ENCODE results near the gene HSPA9.

HSPA9 gene

DNA sequence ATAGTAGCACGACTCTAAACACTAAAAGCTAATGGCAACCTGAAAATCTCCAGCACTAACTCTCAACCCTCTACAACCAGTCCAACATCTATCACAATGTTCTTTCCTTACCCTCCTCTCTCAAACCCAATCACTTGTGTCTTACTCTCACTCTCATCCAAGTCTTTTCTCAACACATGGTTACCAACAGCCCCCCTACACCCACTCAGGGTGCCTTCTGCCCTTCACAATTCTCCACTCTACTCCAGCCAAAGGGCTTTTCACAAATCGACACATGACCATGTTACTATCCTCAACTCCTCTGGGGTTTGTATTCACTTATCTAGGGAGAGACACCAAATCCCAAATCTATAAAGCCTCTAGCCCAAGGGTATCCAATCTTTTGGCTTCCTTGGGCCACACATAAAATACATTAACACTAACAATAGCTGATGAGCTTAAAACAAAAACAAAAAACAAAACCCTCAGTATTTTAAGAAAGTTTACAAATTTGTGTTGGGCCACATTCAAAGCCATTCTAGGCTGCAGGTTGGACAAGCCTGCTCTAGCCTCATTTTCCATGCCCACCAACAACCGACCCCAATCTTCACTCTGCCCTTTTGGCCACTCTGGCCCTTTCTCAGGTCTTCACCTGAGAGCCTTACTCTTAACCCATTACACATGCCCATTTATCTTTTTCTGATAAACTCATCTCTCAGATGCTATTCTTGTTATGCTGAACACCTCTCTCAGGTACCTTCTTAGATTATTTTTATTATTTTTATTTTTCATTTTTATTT is 11.7 kb downstream of the HSPA9 start:
- DNase-seq (ENCODE audit: low read depth in 2 of 2): no peak

GRCh38 chr5:138560971-138561370 is 14.2 kb downstream of the HSPA9 start:
- no peak for DNase-seq (ENCODE audit: low read depth in 2 of 2)

- no peak for DNase-seq (ENCODE audit: low read depth in 2 of 2)
These were observed 15.3 kb downstream of the HSPA9 start for GRCh38 chr5:138559937-138560336.

DNA sequence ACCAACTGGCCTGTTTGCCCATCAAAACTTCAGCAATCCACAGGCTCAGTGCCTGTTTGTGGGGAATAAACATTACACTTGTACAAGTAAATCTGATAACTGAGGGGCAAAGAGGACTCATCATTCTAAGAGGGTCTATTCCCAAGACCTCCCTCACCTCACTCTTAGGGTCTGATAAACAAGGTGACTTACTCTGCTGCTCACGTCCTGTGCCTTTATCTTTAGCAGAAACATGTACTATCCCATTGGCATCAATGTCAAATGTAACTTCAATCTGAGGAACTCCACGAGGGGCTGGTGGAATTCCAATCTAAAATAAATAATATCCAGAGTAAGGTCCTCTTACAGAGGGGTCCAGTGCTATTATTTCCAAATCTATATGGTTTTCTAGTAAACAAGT is 17.5 kb downstream of the HSPA9 start:
- no peak for DNase-seq (ENCODE audit: low read depth in 2 of 2)

GRCh38 chr5:138554143-138554542 is 21.1 kb downstream of the HSPA9 start:
- no peak for DNase-seq (ENCODE audit: low read depth in 2 of 2)

- DNase-seq (ENCODE audit: low read depth in 2 of 2): no peak
These were observed 21.6 kb downstream of the HSPA9 start for GRCh38 chr5:138553437-138554095.

DNA sequence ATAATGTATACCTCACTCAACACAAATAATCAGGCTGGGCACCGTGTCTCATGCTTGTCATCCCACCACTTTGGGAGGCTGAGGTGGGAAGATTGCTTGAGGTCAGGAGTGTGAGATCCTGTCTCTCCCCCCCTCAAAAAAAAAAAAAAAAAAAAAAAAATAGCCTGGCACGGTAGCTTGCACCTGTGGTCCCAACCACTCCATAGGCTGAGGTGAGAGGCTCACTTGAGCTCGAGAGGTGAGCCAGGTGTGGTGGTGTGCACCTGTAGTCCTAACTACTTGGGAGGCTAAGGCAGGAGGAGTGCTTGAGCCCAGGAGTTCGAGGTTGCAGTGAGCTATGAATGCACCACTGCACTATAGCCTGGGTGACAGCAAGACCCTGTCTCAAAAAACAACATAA is 22.5 kb downstream of the HSPA9 start:
- no peak for DNase-seq (ENCODE audit: low read depth in 2 of 2)

GRCh38 chr5:138549414-138549813 is 25.8 kb downstream of the HSPA9 start:
- no peak for DNase-seq (ENCODE audit: low read depth in 2 of 2)

DNA sequence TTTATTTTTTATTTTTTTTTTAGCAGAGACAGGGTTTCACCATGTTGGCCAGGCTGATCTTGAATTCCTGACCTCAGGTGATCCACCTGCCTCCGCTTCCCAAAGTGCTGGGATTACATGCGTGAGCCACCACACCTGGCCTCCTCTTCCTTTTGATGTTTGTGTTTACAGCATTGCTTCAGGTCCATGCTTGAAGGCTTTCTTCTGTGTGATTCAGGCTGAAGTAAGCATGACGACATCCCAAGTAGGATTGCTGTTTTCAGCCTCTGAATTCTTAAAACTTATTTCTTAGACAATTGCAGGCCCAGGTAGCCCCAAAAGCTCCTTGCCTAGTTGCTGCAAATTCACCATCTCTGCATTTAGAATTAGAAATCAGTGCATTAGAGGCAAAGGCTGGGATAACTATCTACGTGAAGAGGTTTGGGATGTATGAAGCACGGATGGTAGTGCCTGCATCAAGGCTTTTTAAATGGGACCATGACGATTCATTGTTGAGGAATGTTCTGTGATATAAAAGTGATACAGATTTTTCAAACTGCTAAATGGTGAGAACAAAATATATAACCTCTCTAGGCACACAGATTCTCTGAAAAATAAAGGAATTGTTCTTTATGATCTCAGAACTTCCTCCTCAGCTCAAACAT is 29.2 kb downstream of the HSPA9 start:
- no peak for DNase-seq (ENCODE audit: low read depth in 2 of 2)

DNA sequence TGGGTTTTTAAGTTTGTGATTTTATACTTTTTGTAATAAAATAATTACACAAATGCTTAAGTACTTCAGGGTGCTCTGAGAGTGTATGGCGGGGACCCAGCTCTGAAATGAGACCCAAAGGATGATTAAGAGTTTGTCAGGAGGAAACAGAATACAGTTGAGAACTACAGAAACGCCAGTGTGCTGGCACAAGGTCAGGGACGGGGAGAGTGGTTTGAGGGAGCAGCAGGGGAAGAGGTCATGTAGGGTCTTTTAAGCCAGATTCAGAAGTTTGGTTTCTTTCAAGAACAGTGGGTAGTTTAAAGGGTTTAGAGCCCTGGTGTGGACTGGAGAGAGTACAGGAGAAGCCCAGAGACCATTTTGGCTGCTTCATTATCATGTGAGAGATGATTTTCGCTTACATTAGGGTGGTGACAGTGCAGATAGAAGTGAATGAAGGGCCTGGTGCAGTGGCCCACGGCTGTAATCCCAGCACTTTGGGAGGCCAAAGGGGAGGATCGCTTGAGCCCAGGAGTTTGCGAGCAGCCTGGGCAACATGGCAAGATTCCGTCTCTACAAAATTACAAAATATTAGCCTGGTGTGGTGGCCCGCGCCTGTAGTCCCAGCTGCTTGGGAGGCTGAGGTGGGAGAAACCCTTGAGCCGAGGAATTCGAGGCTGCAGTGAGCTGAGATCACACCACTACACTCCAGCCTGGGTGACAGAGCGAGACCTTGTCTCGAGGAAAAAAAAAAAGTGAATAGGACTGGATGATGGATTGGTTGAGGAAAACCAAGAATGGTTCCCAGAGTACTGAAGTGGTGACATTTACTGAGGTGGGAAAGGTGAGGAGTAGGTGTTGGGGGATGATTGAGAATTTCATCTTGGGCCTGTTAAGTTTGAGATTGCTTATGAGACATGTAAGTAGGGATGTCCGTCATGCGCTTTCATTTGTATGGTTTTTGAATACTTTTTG is 30.7 kb downstream of the HSPA9 start:
- no peak for DNase-seq (ENCODE audit: low read depth in 2 of 2)

DNA sequence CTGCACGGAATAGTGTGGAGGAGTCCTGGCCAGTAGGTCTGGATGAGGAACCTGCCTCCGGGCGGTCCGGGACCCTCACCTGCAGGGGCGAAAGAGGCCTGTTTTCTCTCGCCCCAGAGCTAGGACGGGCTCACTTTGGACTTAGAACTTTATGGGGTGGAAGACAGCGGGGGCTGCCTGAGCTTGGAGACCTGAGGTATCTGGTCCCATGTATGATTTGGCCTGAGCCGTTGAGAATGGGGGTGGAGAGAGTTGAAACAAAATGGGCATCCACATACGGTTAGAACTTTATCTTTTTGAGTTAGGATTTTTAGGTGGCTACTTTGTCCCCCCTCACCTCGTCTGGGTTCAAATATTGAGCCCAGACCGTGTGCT is 31.5 kb downstream of the HSPA9 start:
- no peak for DNase-seq (ENCODE audit: low read depth in 2 of 2)

DNA sequence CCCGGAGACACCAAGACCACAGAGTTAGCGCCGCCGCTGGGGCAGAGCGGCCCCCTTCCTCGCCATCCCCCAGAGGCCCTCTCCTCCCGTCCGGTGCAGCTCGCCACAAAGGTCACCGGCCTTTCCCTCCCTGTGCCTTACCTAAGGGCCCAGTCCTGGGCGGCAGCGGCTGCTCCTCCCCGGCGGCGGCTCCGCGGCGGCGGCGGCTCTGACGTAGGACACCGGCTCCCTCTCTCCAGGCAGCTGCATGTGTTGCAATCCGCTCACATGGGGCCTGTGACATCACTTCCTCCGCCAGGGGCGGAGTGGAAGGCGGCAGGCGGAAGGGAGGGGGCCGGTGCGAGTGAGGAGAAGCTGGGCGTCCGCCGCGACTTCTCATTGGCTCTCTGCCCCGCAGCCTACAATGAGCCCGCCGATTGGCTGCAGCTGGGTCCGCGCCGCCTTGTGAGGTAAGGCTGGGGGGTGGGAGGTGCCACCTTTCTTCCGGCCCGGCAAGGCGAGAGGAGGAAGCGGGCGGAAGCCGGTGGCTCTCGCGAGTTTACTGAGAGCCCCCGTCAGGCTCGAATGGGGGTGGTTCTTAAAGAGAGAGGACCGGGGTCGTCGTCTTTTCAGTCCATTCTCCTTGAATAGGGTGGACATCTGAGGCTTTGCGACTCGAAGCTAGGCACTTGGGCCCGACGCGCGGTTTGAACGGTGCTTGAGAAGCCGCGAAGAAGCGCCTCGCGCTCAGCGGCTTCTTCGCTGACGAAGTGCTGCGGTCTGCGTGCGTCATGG is 32.1 kb downstream of the HSPA9 start, which contains the start of gene ETF1:
Gene ETF1, minus strand, starts transcription at position 281 of the 774 bp plus-strand sequence. CDS start 318 bp downstream, outside the sequence.
- DNase-seq (ENCODE audit: low read depth in 2 of 2): peak; percentile 97 to 99

DNA sequence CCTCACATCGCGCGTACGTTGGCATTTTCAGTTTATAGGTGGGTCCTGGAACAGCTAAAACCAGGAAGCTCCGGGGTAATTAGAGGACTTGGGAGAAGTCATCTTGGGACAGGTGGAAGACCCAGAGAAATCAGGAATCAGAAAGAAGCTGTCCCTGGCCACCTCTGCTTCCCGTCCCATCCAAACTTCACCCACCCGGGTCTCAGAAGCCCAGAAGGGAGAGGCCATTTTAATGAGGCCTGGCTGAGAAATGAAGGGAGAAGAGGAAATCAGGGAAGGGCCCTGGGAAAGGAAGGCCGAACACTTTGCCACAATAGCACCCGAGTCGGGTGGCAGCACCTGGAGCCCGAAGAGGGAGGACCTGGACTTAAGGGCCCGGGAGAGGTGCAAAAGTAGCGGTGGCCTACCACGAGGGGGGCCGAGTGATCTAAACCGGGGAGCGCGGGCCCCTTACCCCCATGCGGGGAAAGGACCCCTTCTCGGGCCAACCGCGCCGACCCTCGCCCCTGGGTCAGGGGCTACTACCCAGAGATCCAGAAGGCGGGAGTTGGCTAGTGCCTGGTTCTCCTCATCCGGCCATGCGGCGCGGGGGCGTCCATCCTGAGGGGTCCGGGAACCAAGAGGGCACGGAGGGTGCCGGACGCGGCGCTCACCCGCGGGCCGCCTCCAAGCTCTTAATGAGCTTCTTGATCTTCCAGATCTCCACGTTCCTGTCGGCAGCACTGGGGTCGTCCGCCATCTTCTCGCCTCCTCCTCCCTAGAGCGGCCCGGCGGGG is 32.8 kb downstream of the HSPA9 start:
- no peak for DNase-seq (ENCODE audit: low read depth in 2 of 2)

- no peak for DNase-seq (ENCODE audit: low read depth in 2 of 2)
These were observed 33.6 kb downstream of the HSPA9 start for GRCh38 chr5:138541511-138542179.

DNA sequence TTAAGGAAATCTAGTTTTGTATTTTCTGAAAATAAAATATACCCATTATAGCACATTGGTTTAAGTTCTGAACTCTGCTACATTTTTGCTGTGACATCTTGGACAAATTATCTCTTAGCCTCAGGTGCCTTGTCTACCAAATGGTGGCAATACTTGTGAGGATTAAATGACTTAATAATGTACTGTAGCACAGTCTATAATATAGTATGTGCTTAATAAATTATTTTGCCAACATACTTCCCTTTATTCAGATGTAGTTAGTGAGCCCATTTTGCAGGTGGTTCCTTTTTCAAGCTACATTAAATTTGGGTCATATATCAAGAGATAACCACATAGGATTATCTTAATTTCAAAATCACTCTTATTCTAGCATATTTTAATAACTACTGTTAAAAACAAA is 35.4 kb downstream of the HSPA9 start:
- DNase-seq (ENCODE audit: low read depth in 2 of 2): no peak

DNA sequence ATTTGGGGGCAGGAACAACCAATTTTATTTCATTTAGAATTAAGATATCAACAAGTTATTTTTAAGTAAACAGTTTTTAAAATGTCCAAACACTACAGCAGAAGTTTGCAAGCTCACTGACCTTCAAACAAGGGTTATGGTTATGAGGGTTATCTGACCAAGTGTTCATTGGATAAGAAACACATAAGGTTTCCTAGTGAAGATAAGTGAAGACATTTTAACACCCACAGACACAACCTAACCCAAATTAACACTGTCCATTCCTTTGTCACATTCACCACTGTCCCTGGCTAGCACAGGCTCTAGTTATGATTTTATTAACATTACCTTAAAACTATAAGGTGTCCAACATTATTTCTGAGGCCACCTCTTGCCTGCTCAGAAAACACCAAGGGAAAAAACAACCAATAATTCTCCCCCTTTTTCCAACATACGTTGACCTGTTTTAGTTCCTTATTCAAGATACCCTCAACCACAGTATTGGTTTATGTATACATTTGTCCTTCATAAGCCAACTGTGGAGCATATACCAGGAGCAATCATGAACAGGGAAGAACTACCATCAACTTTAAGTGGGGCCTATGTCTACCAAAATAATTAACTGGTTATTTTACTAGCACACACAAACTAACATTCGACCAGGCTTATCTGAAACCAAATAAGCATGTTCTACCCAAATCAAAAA is 36.1 kb downstream of the HSPA9 start:
- DNase-seq (ENCODE audit: low read depth in 2 of 2): no peak

GRCh38 chr5:138536665-138537315 is 38.4 kb downstream of the HSPA9 start:
- DNase-seq (ENCODE audit: low read depth in 2 of 2): no peak

GRCh38 chr5:138536215-138536614 is 39.0 kb downstream of the HSPA9 start:
- DNase-seq (ENCODE audit: low read depth in 2 of 2): no peak

All from stimulated activated CD8-positive, alpha-beta memory T cell treated with anti-CD3 and anti-CD28 coated beads, Interleukin-7, amount 100 ng/mL, for 1 hour (primary cell).